ENCODE data around the gene GLB1L2.

DNA sequence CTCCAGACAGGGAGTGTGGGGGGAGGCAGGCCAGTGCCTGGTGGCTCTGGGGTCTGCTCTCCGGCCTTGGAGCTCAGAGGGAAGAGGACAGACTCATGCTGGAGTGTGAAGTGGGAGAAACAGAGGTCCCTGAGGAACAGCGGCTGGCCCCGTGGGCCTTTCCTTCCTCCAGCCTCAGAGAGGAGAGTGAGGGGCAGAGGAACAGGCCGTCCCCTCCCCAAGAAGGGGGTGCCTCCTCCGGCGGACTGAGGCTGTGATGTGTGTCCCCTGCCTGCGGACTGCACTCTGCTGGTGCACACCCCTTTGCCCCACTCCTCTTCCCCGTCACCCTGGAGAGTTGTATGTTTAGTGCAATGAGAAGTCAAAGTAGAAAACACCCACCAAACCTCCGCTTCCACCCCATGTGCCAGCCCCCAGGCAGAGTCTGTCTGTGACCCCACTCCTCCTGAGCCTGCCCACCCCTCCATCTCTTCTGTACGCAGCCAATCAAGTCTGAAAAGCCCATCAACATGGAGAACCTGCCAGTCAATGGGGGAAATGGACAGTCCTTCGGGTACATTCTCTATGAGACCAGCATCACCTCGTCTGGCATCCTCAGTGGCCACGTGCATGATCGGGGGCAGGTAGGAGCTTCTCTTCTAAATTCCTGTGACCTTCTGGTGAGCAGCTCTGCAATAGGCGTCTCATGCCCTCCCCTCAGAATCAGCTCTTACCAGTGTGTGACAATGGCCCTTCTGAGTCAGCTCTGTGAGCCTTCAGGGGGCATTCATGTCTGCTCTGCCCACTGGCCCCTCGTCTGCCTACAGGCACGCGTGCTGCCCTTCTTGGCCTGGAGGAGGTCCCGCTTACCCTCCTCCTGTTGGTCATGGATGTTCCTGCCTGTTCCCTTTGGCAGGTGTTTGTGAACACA, 39.0 kb downstream of the GLB1L2 start:
- TF ChIP-seq, protein P1, sequence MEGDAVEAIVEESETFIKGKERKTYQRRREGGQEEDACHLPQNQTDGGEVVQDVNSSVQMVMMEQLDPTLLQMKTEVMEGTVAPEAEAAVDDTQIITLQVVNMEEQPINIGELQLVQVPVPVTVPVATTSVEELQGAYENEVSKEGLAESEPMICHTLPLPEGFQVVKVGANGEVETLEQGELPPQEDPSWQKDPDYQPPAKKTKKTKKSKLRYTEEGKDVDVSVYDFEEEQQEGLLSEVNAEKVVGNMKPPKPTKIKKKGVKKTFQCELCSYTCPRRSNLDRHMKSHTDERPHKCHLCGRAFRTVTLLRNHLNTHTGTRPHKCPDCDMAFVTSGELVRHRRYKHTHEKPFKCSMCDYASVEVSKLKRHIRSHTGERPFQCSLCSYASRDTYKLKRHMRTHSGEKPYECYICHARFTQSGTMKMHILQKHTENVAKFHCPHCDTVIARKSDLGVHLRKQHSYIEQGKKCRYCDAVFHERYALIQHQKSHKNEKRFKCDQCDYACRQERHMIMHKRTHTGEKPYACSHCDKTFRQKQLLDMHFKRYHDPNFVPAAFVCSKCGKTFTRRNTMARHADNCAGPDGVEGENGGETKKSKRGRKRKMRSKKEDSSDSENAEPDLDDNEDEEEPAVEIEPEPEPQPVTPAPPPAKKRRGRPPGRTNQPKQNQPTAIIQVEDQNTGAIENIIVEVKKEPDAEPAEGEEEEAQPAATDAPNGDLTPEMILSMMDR (conservative IDR thresholded peaks at IDR 0.05; ENCODE audit: low read depth, low read length): no peak
- TF ChIP-seq RAD21 (IDR thresholded peaks at IDR 0.05; ENCODE audit: low read length) (no peak), NFE2L2 (IDR thresholded peaks at IDR 0.05; ENCODE audit: low read depth, low read length) (no peak), POLR2A (IDR thresholded peaks at IDR 0.05; ENCODE audit: low read depth, low read length) (no peak), RFX5 (IDR thresholded peaks at IDR 0.05; ENCODE audit: low read depth, low read length) (no peak), MAFK (IDR thresholded peaks at IDR 0.05; ENCODE audit: low read depth, low read length) (no peak), CEBPB (IDR thresholded peaks at IDR 0.05; ENCODE audit: low read depth, low read length) (no peak), MXI1 (IDR thresholded peaks at IDR 0.05; ENCODE audit: borderline replicate concordance, low read depth, low read length) (no peak), SMC3 (IDR thresholded peaks at IDR 0.05; ENCODE audit: low read depth, low read length) (no peak), FOS (IDR thresholded peaks at IDR 0.05; ENCODE audit: low read depth, low read length) (no peak), BHLHE40 (IDR thresholded peaks at IDR 0.05; ENCODE audit: low read depth, low read length) (no peak), MAZ (IDR thresholded peaks at IDR 0.05; ENCODE audit: borderline replicate concordance, low read depth, low read length) (no peak), RCOR1 (IDR thresholded peaks at IDR 0.05; ENCODE audit: insufficient replicate concordance, low read length) (no peak)
- TF ChIP-seq, protein P2, sequence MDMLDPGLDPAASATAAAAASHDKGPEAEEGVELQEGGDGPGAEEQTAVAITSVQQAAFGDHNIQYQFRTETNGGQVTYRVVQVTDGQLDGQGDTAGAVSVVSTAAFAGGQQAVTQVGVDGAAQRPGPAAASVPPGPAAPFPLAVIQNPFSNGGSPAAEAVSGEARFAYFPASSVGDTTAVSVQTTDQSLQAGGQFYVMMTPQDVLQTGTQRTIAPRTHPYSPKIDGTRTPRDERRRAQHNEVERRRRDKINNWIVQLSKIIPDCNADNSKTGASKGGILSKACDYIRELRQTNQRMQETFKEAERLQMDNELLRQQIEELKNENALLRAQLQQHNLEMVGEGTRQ (IDR thresholded peaks at IDR 0.05; ENCODE audit: low read depth, low read length): no peak
